BE2C (cell line): Measurements from ENCODE around the gene CYBA.

Experiments
- DNase-seq: peaks from one replicate; pipeline ENCODE4 v3.0.0-alpha.2; 2020
- H3K27me3 ChIP-seq: fragments of 250-450 bp; sonication (Bioruptor Pico); 2 replicates; pipeline ENCODE4 v1.5.1; 2020; ENCODE audit warnings: mild to moderate bottlenecking
- H3K36me3 ChIP-seq: fragments of 250-450 bp; sonication (Bioruptor Pico); 2 replicates; pipeline ENCODE4 v1.5.1; 2020; ENCODE audit warnings: mild to moderate bottlenecking
- H3K4me1 ChIP-seq: fragments of 250-450 bp; sonication (Bioruptor Pico); 2 replicates; pipeline ENCODE4 v1.5.1; 2020
- H3K4me3 ChIP-seq: 2 replicates; pipeline ENCODE4 v1.5.1; 2011; ENCODE audit warnings: low read depth, low read length
- H3K9me3 ChIP-seq: fragments of 250-450 bp; sonication (Bioruptor Pico); 2 replicates; pipeline ENCODE4 v1.5.1; 2020
- CTCF ChIP-seq: IDR thresholded peaks from 2 replicates; pipeline ENCODE4 v1.5.1; 2012; ENCODE audit warnings: mild to moderate bottlenecking, low read depth, low read length

CYBA gene

GRCh38 chr16:88697116-88697830, 46.4 kb upstream of the CYBA start:
- no peak for DNase-seq
- Histone ChIP-seq H3K4me3 (no peak overlapping the region), H3K4me1 (no peaks in the 10 kb centered on the region), H3K9me3 (no peaks in the 10 kb centered on the region), H3K36me3 (peaks cover 8% of the 10 kb centered on the region), H3K27me3 (no peaks in the 10 kb centered on the region)
- TF ChIP-seq CTCF = no peak

- TF ChIP-seq CTCF = no peak
- Histone ChIP-seq H3K27me3 (no peaks in the 10 kb centered on the region), H3K36me3 (peaks cover 8% of the 10 kb centered on the region), H3K4me3 (no peak overlapping the region), H3K4me1 (no peaks in the 10 kb centered on the region), H3K9me3 (no peaks in the 10 kb centered on the region)
- DNase-seq = no peak
These were observed 45.6 kb upstream of the CYBA start for GRCh38 chr16:88696441-88696840.

GRCh38 chr16:88695753-88696152, 44.9 kb upstream of the CYBA start:
- no peak overlapping the region for H3K4me3 ChIP-seq

GRCh38 chr16:88695218-88695617, 44.4 kb upstream of the CYBA start:
- no peaks in the 10 kb centered on the region for H3K4me1 ChIP-seq
- no peaks in the 10 kb centered on the region for H3K27me3 ChIP-seq
- no peak for DNase-seq
- no peak overlapping the region for H3K4me3 ChIP-seq
- TF ChIP-seq CTCF = no peak
- no peaks in the 10 kb centered on the region for H3K9me3 ChIP-seq
- H3K36me3 ChIP-seq = peaks cover 8% of the 10 kb centered on the region

More at GRCh38 chr16:88695753-88696152, 44.9 kb upstream of the CYBA start:
- H3K9me3 ChIP-seq = no peaks in the 10 kb centered on the region
- no peak for TF ChIP-seq CTCF
- peaks cover 8% of the 10 kb centered on the region for H3K36me3 ChIP-seq
- DNase-seq = no peak
- H3K4me1 ChIP-seq = no peaks in the 10 kb centered on the region
- H3K27me3 ChIP-seq = no peaks in the 10 kb centered on the region

GRCh38 chr16:88694221-88695087, 43.6 kb upstream of the CYBA start:
- no peak overlapping the region for H3K4me3 ChIP-seq
- H3K36me3 ChIP-seq = peaks cover 8% of the 10 kb centered on the region
- TF ChIP-seq CTCF = no peak
- no peaks in the 10 kb centered on the region for H3K27me3 ChIP-seq
- no peaks in the 10 kb centered on the region for H3K9me3 ChIP-seq
- no peak for DNase-seq
- H3K4me1 ChIP-seq = no peaks in the 10 kb centered on the region
